WI38 (cell line): ENCODE measurements around the gene GNG7.

Experiments used
- H3K4me3 ChIP-seq: 2 replicates; pipeline ENCODE4 v1.5.1; 2011; ENCODE audit warnings: low read depth, mild to moderate bottlenecking, control low read depth, low read length
- CTCF ChIP-seq: IDR thresholded peaks from 2 replicates; pipeline ENCODE4 v1.5.1; 2012; ENCODE audit warnings: low read depth, mild to moderate bottlenecking, control low read depth, low read length

Gene GNG7

GRCh38 chr19:2551172-2551863 is 151.2 kb downstream of the GNG7 start:
- TF ChIP-seq CTCF = no peak
- no peak overlapping the region for H3K4me3 ChIP-seq

DNA sequence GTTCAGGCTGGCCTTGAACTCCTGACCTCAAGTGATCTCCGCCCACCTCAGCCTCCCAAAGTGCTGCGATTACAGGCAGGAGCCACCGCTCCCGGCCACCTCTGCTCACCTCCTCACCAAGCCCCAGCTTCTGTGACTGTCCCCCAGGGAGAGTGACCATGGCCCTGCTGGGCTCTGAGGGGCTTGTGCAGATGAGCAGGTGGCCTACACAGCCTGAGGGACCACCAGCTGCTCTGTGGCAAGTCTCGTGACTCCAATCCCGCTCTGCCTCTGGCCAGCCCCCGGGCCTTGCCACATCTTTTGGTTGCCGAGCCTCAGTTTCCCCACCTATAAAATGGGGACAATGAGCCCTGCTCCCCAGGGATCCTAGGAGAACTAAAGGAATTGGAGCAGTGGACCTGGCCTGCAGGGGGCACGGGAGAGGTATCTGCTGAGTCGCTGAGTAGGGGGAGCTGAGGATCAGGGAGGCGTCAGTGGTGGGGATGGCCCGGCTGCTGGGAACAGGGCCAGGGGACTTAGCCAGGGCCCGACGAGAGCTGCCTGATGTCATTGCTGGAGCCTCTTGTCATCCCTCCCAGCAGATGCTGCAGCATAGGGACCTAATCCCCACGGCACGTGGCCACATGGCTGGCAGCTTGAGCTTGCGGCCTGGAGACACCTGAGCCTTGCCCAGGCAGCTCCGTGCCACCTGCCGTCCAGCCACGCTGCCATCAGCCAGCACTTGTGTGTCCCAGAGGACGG is 151.9 kb downstream of the GNG7 start:
- TF ChIP-seq CTCF = no peak
- H3K4me3 ChIP-seq = no peak overlapping the region

GRCh38 chr19:2549701-2550191 is 152.7 kb downstream of the GNG7 start:
- TF ChIP-seq CTCF = no peak
- H3K4me3 ChIP-seq = no peak overlapping the region

DNA sequence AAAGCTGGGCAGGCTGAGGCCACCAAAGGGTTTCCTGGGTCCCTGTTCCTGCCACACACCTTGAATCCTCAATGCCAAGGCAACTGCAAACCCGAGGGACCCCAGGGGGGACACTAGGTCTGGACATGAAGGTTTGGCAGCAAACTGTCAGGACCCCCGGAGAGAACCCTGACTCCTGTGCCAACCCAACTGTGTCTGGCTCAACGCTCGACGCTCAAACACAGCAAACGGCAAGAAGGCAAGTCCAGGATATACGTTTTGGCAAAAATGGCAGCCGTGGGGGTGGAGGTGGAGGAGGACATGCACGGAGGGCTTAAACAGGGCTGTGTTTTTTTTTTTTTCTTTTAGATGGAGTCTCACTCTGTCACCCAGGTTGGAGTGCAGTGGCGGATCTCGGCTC is 153.5 kb downstream of the GNG7 start:
- TF ChIP-seq CTCF = no peak
- H3K4me3 ChIP-seq = no peak overlapping the region

DNA sequence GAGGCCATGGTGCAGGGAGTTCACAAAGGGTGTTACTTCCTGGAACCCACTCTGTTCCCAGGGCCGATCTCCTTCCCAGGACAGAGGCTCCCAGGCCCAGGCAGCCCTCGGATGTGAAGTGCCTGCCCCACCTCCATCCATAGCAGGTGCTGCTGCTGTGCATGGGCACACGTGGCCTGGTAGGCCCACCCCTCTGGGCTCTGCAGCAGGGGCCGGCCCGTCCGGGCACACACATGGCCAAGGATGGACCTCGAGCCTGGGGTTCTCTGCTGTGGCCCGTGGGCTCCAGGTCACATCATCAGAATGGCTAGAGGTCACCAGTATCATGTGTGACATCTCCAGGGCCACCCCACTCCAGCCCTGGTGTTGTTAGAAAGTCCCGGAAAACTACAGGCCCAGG is 154.8 kb downstream of the GNG7 start:
- no peak overlapping the region for H3K4me3 ChIP-seq
- no peak for TF ChIP-seq CTCF

DNA sequence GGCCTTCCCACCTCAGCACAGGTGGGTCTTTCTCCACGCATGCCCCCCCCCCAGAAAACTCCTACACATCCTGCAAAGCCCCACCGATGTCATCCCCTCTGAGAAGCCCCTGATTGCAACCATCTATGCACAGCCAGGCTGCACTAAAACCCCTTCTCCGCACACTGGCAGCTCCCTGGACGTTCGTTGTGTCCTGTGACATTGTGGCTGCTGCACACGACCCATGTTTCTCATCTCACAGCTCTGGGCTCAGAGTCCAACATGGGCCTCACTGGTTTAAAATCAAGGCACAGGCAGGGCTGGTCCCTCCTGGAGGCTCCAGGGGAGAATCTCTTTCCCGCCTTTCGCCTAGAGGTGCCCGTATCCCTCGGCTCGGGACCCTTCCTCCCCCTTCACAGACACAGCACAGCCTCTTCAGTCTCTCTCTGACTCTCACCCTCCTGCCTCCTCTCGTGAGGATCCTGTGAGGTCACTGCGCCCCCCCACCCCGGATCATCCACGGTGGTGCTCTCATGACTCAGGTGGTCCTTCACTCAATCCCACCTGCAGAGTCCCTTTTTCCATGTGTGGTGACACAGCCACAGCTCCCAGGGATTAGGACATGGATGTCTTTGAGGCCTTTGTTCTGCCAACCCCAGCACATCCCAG is 155.3 kb downstream of the GNG7 start:
- no peak overlapping the region for H3K4me3 ChIP-seq
- TF ChIP-seq CTCF = no peak
